ENCODE measurements around the gene METTL8. TPM values are rescaled to one million over a fixed set of nuclear protein-coding genes. Genes with fewer than 3 reads are reported as not detected.

The METTL8 gene
- total and polyA plus RNA-seq, 2 of the 13 experiments (the other 11 are each of a cell fraction or from before 2014, with no cell fraction given): 18.6 to 68.2 TPM

- no peaks in the 10 kb centered on the region for H3K9me3 ChIP-seq (ENCODE audit: low read length)
- H3K27me3 ChIP-seq (ENCODE audit: control insufficient read depth in 1 of 2, insufficient read depth in 2 of 2, low read length in 2 of 2): no peaks in the 10 kb centered on the region; a peak in 1 of 5 replicates
- no TSS peak for BruUV-seq (replicated peaks)
- intact Hi-C loops (cut with micrococcal nuclease; ENCODE audit: unreplicated experiment) (no loop called here), in situ Hi-C loops (cut with HindIII; ENCODE audit: extremely low pct_ligation_motif_present, low pct_unique_long_range_greater_than_20kb) (no loop called here)
- H3K36me3 ChIP-seq (replicated peaks in 1 of 2; ENCODE audit: control insufficient read depth in 1 of 2, insufficient read depth in 2 of 2, low read length in 2 of 2): no peaks in the 10 kb centered on the region
- no peak overlapping the region for H2AFZ ChIP-seq (ENCODE audit: low read length)
- no peak overlapping the region for H3K9ac ChIP-seq (ENCODE audit: insufficient read depth, low read depth, low read length)
- H3K79me2 ChIP-seq (ENCODE audit: insufficient read depth, low read length): no peaks in the 10 kb centered on the region
- 0 out of 2 replicates have a peak overlapping the region, but pooled peaks have one; percentile 6 for H3K4me2 ChIP-seq (ENCODE audit: low read depth, low read length)
- ChIA-PET CTCF (ENCODE audit: low intra/inter-chr PET ratio, low total read pairs) (no interaction called here), POLR2A (no interaction called here)
- no peak for TF ChIP-seq ZC3H13 (CRISPR knock-in tag; IDR thresholded peaks at IDR 0.05)
- TF ChIP-seq, protein P1, sequence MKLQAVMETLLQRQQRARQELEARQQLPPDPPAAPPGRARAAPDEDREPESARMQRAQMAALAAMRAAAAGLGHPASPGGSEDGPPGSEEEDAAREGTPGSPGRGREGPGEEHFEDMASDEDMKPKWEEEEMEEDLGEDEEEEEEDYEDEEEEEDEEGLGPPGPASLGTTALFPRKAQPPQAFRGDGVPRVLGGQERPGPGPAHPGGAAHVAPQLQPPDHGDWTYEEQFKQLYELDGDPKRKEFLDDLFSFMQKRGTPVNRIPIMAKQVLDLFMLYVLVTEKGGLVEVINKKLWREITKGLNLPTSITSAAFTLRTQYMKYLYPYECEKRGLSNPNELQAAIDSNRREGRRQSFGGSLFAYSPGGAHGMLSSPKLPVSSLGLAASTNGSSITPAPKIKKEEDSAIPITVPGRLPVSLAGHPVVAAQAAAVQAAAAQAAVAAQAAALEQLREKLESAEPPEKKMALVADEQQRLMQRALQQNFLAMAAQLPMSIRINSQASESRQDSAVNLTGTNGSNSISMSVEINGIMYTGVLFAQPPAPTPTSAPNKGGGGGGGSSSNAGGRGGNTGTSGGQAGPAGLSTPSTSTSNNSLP (IDR thresholded peaks at IDR 0.05; ENCODE audit: low read depth, low read length): peak; percentile 32; the same call in 1 of the 2 replicates
- no peak for FAIRE-seq
- H3K4me1 ChIP-seq (ENCODE audit: insufficient read depth, low read length): 0 out of 2 replicates have a peak, but pooled peaks cover 7% of the 10 kb centered on the region
- no peak overlapping the region for H3K4me3 ChIP-seq (replicated peaks in 1 of 3; ENCODE audit: insufficient read depth in 1 of 3, low read depth in 2 of 3, low read length in 3 of 3)
- peak; percentile 29 for DNase-seq (ENCODE audit: low spot score)
- 28% methylated on average over 2 of the region's 2 CpGs for WGBS (ENCODE audit: low lambda C conversion rate)
- no peaks in the 10 kb centered on the region for H4K20me1 ChIP-seq (ENCODE audit: insufficient read depth, low read length)
- ATAC-seq: peak; percentile 73
- H3K27ac ChIP-seq (ENCODE audit: extremely low read length, insufficient read depth, low read length): no peak overlapping the region
Measured at GRCh38 chr2:171297956-171298355, 135.8 kb downstream of the METTL8 start.

GRCh38 chr2:171294608-171295007, 139.2 kb downstream of the METTL8 start:
- Histone ChIP-seq H3K4me1 (ENCODE audit: insufficient read depth, low read length) (0 out of 2 replicates have a peak, but pooled peaks cover 7% of the 10 kb centered on the region), H3K36me3 (replicated peaks in 1 of 2; ENCODE audit: control insufficient read depth in 1 of 2, insufficient read depth in 2 of 2, low read length in 2 of 2) (no peaks in the 10 kb centered on the region), H2AFZ (ENCODE audit: low read length) (no peak overlapping the region), H3K27ac (ENCODE audit: extremely low read length, insufficient read depth, low read length) (no peak overlapping the region), H4K20me1 (ENCODE audit: insufficient read depth, low read length) (no peaks in the 10 kb centered on the region), H3K79me2 (ENCODE audit: insufficient read depth, low read length) (no peaks in the 10 kb centered on the region), H3K9me3 (ENCODE audit: low read length) (no peaks in the 10 kb centered on the region), H3K9ac (ENCODE audit: insufficient read depth, low read depth, low read length) (no peak overlapping the region), H3K27me3 (ENCODE audit: control insufficient read depth in 1 of 2, insufficient read depth in 2 of 2, low read length in 2 of 2) (no peaks in the 10 kb centered on the region), H3K4me3 (replicated peaks in 1 of 3; ENCODE audit: insufficient read depth in 1 of 3, low read depth in 2 of 3, low read length in 3 of 3) (no peak overlapping the region), H3K4me2 (ENCODE audit: low read depth, low read length) (no peak overlapping the region)
- ATAC-seq (no peak; the same call in 2 of the 3 replicates), DNase-seq (ENCODE audit: low spot score) (no peak), FAIRE-seq (no peak)
- TF ChIP-seq THYN1 (CRISPR knock-in tag; IDR thresholded peaks at IDR 0.05; ENCODE audit: borderline replicate concordance, low read depth): no peak
- TF ChIP-seq ZNF263 (CRISPR knock-in tag; IDR thresholded peaks at IDR 0.05): peak; percentile 59
- ChIA-PET CTCF (ENCODE audit: low intra/inter-chr PET ratio, low total read pairs) (no interaction called here), POLR2A (no interaction called here)
- in situ Hi-C loops (cut with HindIII; ENCODE audit: extremely low pct_ligation_motif_present, low pct_unique_long_range_greater_than_20kb): no loop called here
- intact Hi-C loops (cut with micrococcal nuclease; ENCODE audit: unreplicated experiment): no loop called here
- WGBS (ENCODE audit: low lambda C conversion rate): 41% methylated on average over 5 of the region's 5 CpGs
- no TSS peak for BruUV-seq (replicated peaks)

All from HepG2 (cell line).